Keratinocyte (primary cell): ENCODE data around the gene ITPR1. TPM values are rescaled to one million over a fixed set of nuclear protein-coding genes. Genes with fewer than 3 reads are reported as not detected.

Source experiments
- DNase-seq: peaks from one replicate; pipeline ENCODE4 v3.0.0-alpha.2; 2011; ENCODE audit warnings: low read depth, missing footprints, low spot score
- FAIRE-seq: peaks from 2 replicates; lab custom pipeline; 2011; peaks lifted over from hg19 to GRCh38; lab: Jason Lieb, UNC
- H2AFZ ChIP-seq: 2 replicates; pipeline ENCODE4 v1.6.0; 2012; ENCODE audit warnings: low read length, control low read depth, inconsistent platforms; ENCODE audit not compliant: control insufficient read depth
- H3K27ac ChIP-seq: 2 replicates; pipeline ENCODE4 v1.5.1; 2011; ENCODE audit warnings: low read length; ENCODE audit not compliant: control insufficient read depth, insufficient read depth
- H3K27me3 ChIP-seq: 3 replicates; pipeline ENCODE4 v1.6.0; 2011; ENCODE audit warnings: low read length; ENCODE audit not compliant: control insufficient read depth, insufficient read depth; ENCODE audit errors: extremely low read depth
- H3K36me3 ChIP-seq, 2 experiments: 2 replicates in 1 of 2; 3 replicates in 1 of 2; pipeline ENCODE4 v1.5.1; 2011; ENCODE audit warnings: low read length in 2 of 2, mild to moderate bottlenecking in 1 of 2; ENCODE audit not compliant: control insufficient read depth in 2 of 2, insufficient read depth in 2 of 2; ENCODE audit errors: extremely low read depth in 1 of 2
- H3K4me1 ChIP-seq: 3 replicates; pipeline ENCODE4 v1.5.1; 2011; ENCODE audit warnings: low read length; ENCODE audit not compliant: control insufficient read depth, insufficient read depth; ENCODE audit errors: extremely low read depth
- H3K4me2 ChIP-seq: 3 replicates; pipeline ENCODE4 v1.6.0; 2011; ENCODE audit warnings: low read depth, low read length; ENCODE audit not compliant: control insufficient read depth, insufficient read depth; ENCODE audit errors: extremely low read depth
- H3K4me3 ChIP-seq, 3 experiments: fragments of 200-600 bp in 1 of 3; sonication (generic) in 1 of 3; 2 replicates in 2 of 3; 3 replicates in 1 of 3; pipeline ENCODE4 v1.5.1; 2011 to 2016; ENCODE audit warnings: low read length in 3 of 3, mild to moderate bottlenecking in 3 of 3, control low read depth in 2 of 3, inconsistent platforms in 1 of 3, low read depth in 1 of 3, mixed read lengths in 1 of 3, mixed run types in 1 of 3, moderate library complexity in 1 of 3; ENCODE audit not compliant: control insufficient read depth in 2 of 3, insufficient read depth in 2 of 3; ENCODE audit errors: extremely low read depth in 1 of 3
- H3K79me2 ChIP-seq: 2 replicates; pipeline ENCODE4 v1.6.0; 2012; ENCODE audit warnings: low read length; ENCODE audit not compliant: control insufficient read depth, insufficient read depth
- H3K9ac ChIP-seq: 3 replicates; pipeline ENCODE4 v1.6.0; 2011; ENCODE audit warnings: low read length; ENCODE audit not compliant: control insufficient read depth, insufficient read depth; ENCODE audit errors: extremely low read depth
- H3K9me1 ChIP-seq: 3 replicates; pipeline ENCODE4 v1.6.0; 2011; ENCODE audit warnings: low read length; ENCODE audit not compliant: control insufficient read depth, insufficient read depth; ENCODE audit errors: extremely low read depth
- H3K9me3 ChIP-seq: 2 replicates; pipeline ENCODE4 v1.5.1; 2012; ENCODE audit warnings: low read depth, low read length; ENCODE audit not compliant: control insufficient read depth
- H4K20me1 ChIP-seq: 3 replicates; pipeline ENCODE4 v1.6.0; 2011; ENCODE audit warnings: low read length; ENCODE audit not compliant: control insufficient read depth, insufficient read depth; ENCODE audit errors: extremely low read depth
- EZH2 ChIP-seq: IDR thresholded peaks from one replicate; pipeline ENCODE4 v1.6.1; 2012; ENCODE audit warnings: inconsistent platforms, mild to moderate bottlenecking, low read length, moderate library complexity
- dilution Hi-C: fragments of 300-500 bp; cut with MboI; formaldehyde crosslinking; loops from one replicate; pipeline ENCODE4 v1.7.0; 2020; ENCODE audit warnings: low sequenced_read_pairs; ENCODE audit not compliant: extremely low pct_ligation_motif_present
- polyA plus RNA-seq, 5 experiments: library from polyadenylated mRNA; depleted of rRNA in 3 of 5; stranded (reverse) in 3 of 5; stranded (forward) in 1 of 5; unstranded in 1 of 5; fragments of >200 nt; gene quantifications; 1 replicate in 1 of 5; 2 replicates in 3 of 5; 3 replicates in 1 of 5; pipeline versions ENCODE4 v1.2.1 to v1.2.3, GENCODE V29; 2011 to 2012; ENCODE audit warnings: missing spikeins in 2 of 5, low read depth in 1 of 5, low replicate concordance in 1 of 5
- TF ChIP-seq, protein P1 (sequence below), 3 experiments: IDR thresholded peaks in 1 of 3; conservative IDR thresholded peaks in 1 of 3; optimal IDR thresholded peaks in 1 of 3; 2 replicates in 2 of 3; 3 replicates in 1 of 3; pipeline versions ENCODE3 to v1.5.1; 2011; ENCODE audit warnings: low read length in 3 of 3, mild to moderate bottlenecking in 3 of 3, moderate library complexity in 2 of 3, control low read depth in 1 of 3, inconsistent platforms in 1 of 3; ENCODE audit not compliant: insufficient read depth in 2 of 3; ENCODE audit errors: extremely low read depth in 1 of 3

ITPR1 gene
- polyA plus RNA-seq, 1 donor (not counting 4 experiments of a cell fraction or from before 2014, with no cell fraction given): 3.5 TPM

DNA sequence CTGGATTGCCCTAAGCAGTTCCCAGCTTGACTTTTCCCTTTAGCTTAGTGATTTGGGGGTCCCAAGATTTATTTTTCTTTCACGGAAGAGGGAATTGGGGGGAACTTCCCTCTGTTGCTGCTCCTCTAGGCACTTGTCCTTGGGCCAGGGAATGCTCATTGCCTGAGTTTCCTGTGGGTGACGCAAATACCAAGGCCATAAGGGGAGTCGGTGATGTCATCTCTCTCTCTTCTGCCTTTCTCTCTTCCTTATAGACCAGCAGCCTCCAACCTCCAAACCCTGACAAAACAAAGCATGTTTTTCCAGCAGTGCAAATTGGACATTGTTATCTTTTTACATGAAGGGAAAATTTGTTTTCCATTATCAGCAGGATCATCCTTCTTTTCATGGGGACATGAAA is 120.2 kb downstream of the ITPR1 start:
- Histone ChIP-seq H2AFZ (no peak overlapping the region), H3K4me1 (no peaks in the 10 kb centered on the region), H3K4me2 (no peak overlapping the region), H4K20me1 (no peaks in the 10 kb centered on the region), H3K27me3 (peaks cover 3% of the 10 kb centered on the region), H3K9me3 (no peaks in the 10 kb centered on the region), H3K27ac (no peak overlapping the region), H3K9me1 (no peaks in the 10 kb centered on the region), H3K79me2 (no peaks in the 10 kb centered on the region), H3K36me3 (no peaks in the 10 kb centered on the region), H3K4me3 (no peak overlapping the region), H3K9ac (no peak overlapping the region)
- dilution Hi-C loops: no loop called here
- no peak for FAIRE-seq
- no peak for DNase-seq
- TF ChIP-seq, protein P1, sequence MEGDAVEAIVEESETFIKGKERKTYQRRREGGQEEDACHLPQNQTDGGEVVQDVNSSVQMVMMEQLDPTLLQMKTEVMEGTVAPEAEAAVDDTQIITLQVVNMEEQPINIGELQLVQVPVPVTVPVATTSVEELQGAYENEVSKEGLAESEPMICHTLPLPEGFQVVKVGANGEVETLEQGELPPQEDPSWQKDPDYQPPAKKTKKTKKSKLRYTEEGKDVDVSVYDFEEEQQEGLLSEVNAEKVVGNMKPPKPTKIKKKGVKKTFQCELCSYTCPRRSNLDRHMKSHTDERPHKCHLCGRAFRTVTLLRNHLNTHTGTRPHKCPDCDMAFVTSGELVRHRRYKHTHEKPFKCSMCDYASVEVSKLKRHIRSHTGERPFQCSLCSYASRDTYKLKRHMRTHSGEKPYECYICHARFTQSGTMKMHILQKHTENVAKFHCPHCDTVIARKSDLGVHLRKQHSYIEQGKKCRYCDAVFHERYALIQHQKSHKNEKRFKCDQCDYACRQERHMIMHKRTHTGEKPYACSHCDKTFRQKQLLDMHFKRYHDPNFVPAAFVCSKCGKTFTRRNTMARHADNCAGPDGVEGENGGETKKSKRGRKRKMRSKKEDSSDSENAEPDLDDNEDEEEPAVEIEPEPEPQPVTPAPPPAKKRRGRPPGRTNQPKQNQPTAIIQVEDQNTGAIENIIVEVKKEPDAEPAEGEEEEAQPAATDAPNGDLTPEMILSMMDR (optimal IDR thresholded peaks at IDR 0.05 in 1 of 3, IDR thresholded peaks at IDR 0.05 in 1 of 3, conservative IDR thresholded peaks at IDR 0.05 in 1 of 3; ENCODE audit: extremely low read depth in 1 of 3, insufficient read depth in 2 of 3, low read length in 3 of 3): no peak
- no peak for TF ChIP-seq EZH2

DNA sequence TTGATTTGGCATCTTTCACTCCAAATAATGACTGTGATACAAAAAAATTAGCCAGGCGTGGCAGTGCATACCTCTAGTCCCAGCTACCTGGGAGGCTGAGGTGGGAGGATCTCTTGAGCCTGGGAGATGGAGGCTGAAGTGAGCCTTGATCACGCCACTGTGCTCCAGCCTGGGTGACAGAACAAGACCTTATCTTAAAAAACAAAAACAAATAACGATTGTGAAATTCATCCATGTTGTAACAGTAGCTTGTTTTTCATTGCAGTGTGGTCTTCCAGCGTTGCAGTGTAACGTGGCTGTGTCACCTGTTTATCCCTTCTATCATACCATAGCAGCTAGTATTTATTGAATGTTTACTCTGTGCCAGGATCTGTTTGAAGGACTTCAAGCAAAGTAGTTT is 120.9 kb downstream of the ITPR1 start:
- dilution Hi-C loops: no loop called here
- Histone ChIP-seq H3K36me3 (no peaks in the 10 kb centered on the region), H2AFZ (no peak overlapping the region), H3K4me2 (no peak overlapping the region), H3K9me3 (no peaks in the 10 kb centered on the region), H3K27ac (no peak overlapping the region), H3K9me1 (no peaks in the 10 kb centered on the region), H3K9ac (no peak overlapping the region), H3K79me2 (no peaks in the 10 kb centered on the region), H3K4me3 (no peak overlapping the region), H3K4me1 (no peaks in the 10 kb centered on the region), H4K20me1 (no peaks in the 10 kb centered on the region), H3K27me3 (peaks cover 3% of the 10 kb centered on the region)
- FAIRE-seq (no peak), DNase-seq (no peak)
- no peak for TF ChIP-seq EZH2
- TF ChIP-seq, protein P1 (optimal IDR thresholded peaks at IDR 0.05 in 1 of 3, IDR thresholded peaks at IDR 0.05 in 1 of 3, conservative IDR thresholded peaks at IDR 0.05 in 1 of 3; ENCODE audit: extremely low read depth in 1 of 3, insufficient read depth in 2 of 3, low read length in 3 of 3): no peak
